Nephron (organoid): ENCODE measurements around the gene SEMA5A.

Experiments used
- H3K27ac Mint-ChIP-seq, 3 experiments: 2 replicates each; pipeline ENCODE4 v1.8.0; 2020; ENCODE audit warnings: mixed read lengths in 3 of 3, mild to moderate bottlenecking in 2 of 3, moderate library complexity in 1 of 3
- H3K27me3 Mint-ChIP-seq: 2 replicates; pipeline ENCODE4 v1.8.0; 2021; ENCODE audit warnings: low read depth, mild to moderate bottlenecking, moderate library complexity, mixed read lengths
- H3K36me3 Mint-ChIP-seq: 2 replicates; pipeline ENCODE4 v1.8.0; 2020; ENCODE audit warnings: low read depth, mixed read lengths
- H3K4me1 Mint-ChIP-seq: 2 replicates; pipeline ENCODE4 v1.8.0; 2020; ENCODE audit warnings: mixed read lengths
- H3K4me3 Mint-ChIP-seq, 3 experiments: 2 replicates each; pipeline ENCODE4 v1.8.0; 2020; ENCODE audit warnings: mild to moderate bottlenecking in 3 of 3, mixed read lengths in 3 of 3, moderate library complexity in 2 of 3
- H3K9me3 Mint-ChIP-seq: 2 replicates; pipeline ENCODE4 v1.8.0; 2020; ENCODE audit warnings: mixed read lengths
- CTCF ChIP-seq, 3 experiments: fragments of 200-600 bp; sonication (generic); IDR thresholded peaks; one replicate each; pipeline ENCODE4 v1.5.0; 2021; ENCODE audit warnings: antibody characterized with exemption in 3 of 3; ENCODE audit not compliant: unreplicated experiment in 3 of 3

Gene SEMA5A

DNA sequence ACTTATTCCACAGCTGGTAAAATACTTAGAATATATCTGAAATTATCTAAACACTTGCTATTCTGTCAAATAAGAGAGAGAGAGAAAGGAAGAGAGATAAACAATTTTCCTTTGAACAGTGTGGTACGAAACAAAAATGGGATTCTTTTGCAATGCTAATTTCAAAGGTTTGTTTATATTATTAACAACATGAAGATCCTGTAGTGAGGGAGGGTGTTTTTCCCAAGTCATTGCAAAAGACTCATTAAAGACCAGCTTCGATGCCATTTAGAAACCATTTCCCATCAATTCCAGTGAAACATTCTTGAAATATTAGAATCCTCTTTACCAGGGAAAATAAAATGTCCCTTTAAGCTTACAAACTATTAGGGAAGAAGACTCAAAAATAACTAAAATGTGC, 505.4 kb downstream of the SEMA5A start:
- Mint-ChIP-seq H3K4me1 (peaks cover 4% of the 10 kb centered on the region), H3K27me3 (no peaks in the 10 kb centered on the region), H3K36me3 (peaks cover 39% of the 10 kb centered on the region), H3K27ac (no peak overlapping the region), H3K9me3 (no peaks in the 10 kb centered on the region), H3K4me3 (no peak overlapping the region)
- no peak for TF ChIP-seq CTCF (IDR thresholded peaks at IDR 0.05; ENCODE audit: unreplicated experiment in 3 of 3)

DNA sequence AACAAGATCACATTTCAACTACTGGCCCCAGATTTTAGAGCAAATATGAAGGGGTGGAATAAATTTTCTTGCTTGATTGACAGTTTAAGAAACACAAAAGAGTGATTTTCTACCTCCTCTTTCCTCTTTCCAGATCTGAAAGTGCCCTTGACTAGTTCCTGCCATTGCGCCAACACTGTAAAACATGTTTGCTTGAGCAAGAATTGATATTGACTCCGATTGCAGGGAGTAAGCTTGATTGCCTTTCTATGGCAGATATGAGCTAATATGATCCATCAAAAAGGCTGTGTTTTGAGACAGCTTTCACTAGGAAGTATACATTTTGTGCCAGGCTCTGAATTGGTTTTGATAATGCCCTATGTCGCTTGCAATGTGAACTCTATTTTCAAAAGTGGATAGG, 508.8 kb downstream of the SEMA5A start:
- Mint-ChIP-seq H3K4me1 (peaks cover 4% of the 10 kb centered on the region), H3K4me3 (no peak overlapping the region), H3K27me3 (no peaks in the 10 kb centered on the region), H3K9me3 (no peaks in the 10 kb centered on the region), H3K27ac (no peak overlapping the region), H3K36me3 (peaks cover 25% of the 10 kb centered on the region)
- no peak for TF ChIP-seq CTCF (IDR thresholded peaks at IDR 0.05; ENCODE audit: unreplicated experiment in 3 of 3)

DNA sequence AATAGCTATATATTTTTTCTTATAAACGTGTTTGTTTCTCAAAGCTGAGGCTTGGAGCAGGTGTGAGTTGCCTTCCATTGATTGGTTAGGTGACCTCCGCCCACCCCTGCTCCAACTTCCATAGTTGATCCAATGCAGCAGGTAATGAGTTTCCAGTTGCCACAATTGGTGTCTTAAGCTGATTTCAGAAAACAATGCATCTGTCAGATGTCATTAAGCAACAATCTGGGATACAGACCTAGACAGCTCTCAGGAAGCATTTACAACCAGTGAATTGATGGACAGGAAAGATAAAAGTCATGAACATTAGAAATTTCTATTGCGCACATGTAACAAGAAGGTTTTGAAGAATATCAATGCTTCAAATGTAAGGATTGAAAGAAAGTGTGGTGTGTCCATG, 510.5 kb downstream of the SEMA5A start:
- Mint-ChIP-seq H3K27me3 (no peaks in the 10 kb centered on the region), H3K27ac (no peak overlapping the region), H3K4me1 (peaks cover 4% of the 10 kb centered on the region), H3K9me3 (no peaks in the 10 kb centered on the region), H3K4me3 (no peak overlapping the region), H3K36me3 (peaks cover 10% of the 10 kb centered on the region)
- no peak for TF ChIP-seq CTCF (IDR thresholded peaks at IDR 0.05; ENCODE audit: unreplicated experiment in 3 of 3)

- Mint-ChIP-seq H3K9me3 (no peaks in the 10 kb centered on the region), H3K27ac (no peak overlapping the region), H3K27me3 (no peaks in the 10 kb centered on the region), H3K4me3 (no peak overlapping the region), H3K36me3 (peaks cover 3% of the 10 kb centered on the region), H3K4me1 (peaks cover 4% of the 10 kb centered on the region)
- TF ChIP-seq CTCF (IDR thresholded peaks at IDR 0.05; ENCODE audit: unreplicated experiment in 3 of 3), result no peak
These were observed 511.2 kb downstream of the SEMA5A start for GRCh38 chr5:9034649-9035048.

GRCh38 chr5:9033524-9033923, 512.4 kb downstream of the SEMA5A start:
- Mint-ChIP-seq H3K4me3 (no peak overlapping the region), H3K4me1 (peaks cover 4% of the 10 kb centered on the region), H3K27me3 (no peaks in the 10 kb centered on the region), H3K9me3 (no peaks in the 10 kb centered on the region), H3K36me3 (no peaks in the 10 kb centered on the region), H3K27ac (no peak overlapping the region)
- no peak for TF ChIP-seq CTCF (IDR thresholded peaks at IDR 0.05; ENCODE audit: unreplicated experiment in 3 of 3)

GRCh38 chr5:9025942-9026341, 519.9 kb downstream of the SEMA5A start:
- no peaks in the 10 kb centered on the region for H3K36me3 Mint-ChIP-seq
- H3K4me3 Mint-ChIP-seq, result no peak overlapping the region
- peaks cover 51% of the 10 kb centered on the region for H3K9me3 Mint-ChIP-seq
- no peak for TF ChIP-seq CTCF (IDR thresholded peaks at IDR 0.05; ENCODE audit: unreplicated experiment in 3 of 3)
- H3K4me1 Mint-ChIP-seq, result no peaks in the 10 kb centered on the region
- no peak overlapping the region for H3K27ac Mint-ChIP-seq
- H3K27me3 Mint-ChIP-seq, result no peaks in the 10 kb centered on the region
